ENCODE data around the gene CELSR2.

The CELSR2 gene

DNA sequence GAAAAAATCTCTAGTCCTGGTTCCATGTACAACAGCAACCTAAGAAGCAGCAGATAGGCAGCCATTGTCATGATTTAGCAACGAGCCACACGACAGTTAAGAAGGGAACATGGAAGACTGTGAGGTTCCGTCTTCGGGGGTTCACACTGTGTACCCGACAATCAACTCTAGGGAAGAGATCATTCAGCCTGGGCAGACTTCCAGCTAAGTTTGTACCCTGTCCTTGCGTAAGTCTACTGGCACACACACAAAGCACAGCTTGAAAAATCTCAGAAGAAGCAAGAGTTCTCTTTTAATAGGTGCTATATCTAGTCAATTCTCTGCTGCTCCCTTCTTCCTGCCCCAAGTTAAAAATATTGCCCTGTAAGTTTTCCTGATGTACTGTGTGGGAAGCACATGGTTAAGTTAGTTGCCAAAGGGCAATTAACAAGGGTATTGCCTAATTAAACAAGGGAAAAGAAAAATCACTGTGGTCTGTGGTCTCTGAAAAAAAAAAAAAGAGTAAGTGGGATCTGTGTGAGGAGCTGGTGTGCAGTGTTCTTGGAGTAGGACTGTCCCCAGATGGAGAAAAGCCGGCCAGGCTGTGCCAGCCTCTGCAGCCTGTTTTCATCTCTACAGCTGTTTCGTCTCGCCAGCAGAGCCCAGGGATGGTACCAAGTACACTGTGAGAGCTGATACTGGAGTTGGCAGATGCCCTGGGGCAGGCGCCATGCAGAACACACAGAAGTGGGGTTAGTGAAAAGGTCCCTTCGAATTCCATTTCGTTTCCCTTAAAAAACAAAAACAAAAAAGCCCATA, 63.8 kb downstream of the CELSR2 start:
- no peak for DNase-seq

DNA sequence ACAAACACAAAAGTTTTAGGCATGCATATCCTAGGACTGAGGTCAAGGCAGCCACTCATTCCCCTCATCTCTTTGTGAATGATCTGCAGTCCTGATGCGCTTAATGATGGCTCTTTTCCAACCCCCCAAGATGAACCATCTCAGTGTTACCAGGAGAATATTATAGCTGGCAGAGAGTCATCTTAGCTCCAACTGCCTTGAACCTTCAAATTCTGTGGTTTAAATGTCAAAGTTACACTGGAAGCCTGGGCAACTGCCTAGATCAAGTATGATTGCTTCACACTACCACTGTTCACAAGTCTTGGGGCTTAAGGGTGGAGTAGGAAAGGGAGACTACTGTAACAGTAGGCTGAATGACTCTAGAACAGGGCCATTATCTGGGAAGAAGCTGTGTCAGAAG, 65.5 kb downstream of the CELSR2 start:
- DNase-seq = no peak

DNA sequence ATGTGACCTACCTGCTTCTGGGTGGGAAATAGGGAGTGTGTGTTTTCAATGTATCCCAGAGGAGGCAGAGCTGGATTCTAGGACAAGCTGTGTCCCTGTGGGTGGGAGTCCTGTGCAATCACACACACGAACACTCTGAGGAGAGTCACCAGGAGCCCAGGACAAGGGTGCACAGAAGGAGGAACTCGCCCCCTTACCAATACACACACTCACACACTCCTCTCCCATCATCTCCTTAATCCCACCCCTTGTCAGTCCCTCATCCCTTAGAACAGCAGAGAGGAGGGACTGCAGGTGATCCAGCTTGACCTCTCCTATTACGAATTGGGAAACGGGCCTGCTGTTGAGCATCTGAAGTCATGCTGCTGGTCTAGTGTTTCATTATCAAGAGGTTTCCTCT, 65.9 kb downstream of the CELSR2 start:
- DNase-seq = no peak

DNA sequence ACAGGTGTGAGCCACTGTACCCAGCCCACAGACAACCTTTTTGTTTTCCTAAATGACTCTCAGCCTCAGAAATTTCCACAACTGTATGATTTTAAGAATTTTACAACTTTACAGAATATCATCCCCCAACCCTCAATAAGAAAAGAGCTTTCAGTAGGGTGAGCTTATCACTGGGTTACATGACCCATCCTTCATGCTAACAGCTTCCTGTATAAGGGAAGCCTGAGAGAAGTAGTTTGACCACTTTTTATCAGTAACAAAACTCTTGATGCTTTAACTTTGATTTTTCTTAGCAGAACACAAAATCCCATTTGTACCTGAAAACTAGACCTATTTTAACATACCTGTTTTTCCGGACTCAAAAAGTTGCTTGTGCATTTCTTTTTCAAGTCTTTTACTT, 67.2 kb downstream of the CELSR2 start:
- DNase-seq = no peak

DNA sequence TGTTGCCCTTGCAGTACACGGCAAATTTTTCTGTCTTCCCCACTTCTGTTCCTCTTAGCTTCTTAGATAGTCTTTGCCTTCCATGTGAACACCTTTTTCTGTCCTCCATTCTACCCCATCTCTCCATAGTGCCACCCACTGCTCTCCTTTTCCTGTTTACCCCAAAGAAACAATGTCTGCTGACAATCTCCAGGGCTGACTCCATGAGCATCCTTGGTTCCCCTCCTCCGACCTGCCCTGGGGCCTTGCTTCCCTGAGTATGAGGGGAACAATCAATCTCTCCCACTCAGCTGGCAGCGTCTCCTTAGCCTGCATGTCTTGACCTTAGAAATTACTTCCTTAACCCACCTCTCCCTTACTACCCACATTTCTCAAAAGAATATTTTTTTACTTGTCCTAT, 69.8 kb downstream of the CELSR2 start:
- no peak for DNase-seq

DNA sequence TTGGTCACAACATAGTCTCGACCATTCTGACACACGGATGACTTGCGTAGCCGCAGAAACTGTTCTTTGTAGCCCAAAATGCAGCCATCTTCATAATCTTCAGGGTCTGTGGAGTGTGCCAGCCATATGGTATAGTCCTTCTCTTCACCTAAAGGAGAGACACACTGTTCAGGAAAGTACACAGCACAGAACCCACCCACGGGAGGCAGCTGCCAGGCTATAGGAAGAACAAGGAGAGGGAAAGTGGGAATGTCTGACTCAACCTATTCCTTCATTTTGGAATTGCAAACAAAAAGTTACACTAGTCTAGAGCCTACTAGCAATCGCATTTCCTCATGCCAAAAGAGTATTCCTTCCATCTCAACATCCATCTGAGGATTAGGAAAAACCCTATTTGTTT, 73.6 kb downstream of the CELSR2 start:
- DNase-seq = no peak
